Stimulated activated CD8-positive, alpha-beta memory T cell treated with anti-CD3 and anti-CD28 coated beads, Interleukin-4, amount 100 ng/mL, for 48 hours (primary cell): ENCODE measurements around the gene CATSPERZ.
A peak's percentile ranks its signal among the peaks of the same experiment; 100 is the strongest.
"Not testable (repeated sequence)": the region's sequence is repeated elsewhere in the genome, so short reads cannot be mapped to it uniquely, and the experiment has no call there.

Experiments used
- DNase-seq: peaks from one replicate; pipeline ENCODE4 v3.0.0-alpha.2; 2020

Gene CATSPERZ

DNA sequence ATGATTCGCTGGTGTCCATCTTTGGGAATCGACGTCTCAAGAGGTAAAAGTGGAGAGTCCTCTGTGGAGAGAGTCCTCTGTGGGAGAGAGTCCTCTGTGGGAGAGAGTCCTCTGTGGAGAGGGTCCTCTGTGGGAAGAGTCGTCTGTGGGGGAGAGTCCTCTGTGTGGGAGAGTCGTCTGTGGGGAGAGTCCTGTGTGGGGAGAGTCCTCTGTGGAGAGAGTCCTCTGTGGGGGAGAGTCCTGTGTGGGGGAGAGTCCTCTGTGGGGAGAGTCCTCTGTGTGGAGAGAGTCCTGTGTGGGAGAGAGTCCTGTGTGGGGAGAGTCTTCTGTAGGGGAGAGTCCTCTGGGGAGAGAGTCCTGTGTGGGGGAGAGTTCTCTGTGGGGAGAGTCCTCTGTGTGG lies 20.9 kb downstream of the CATSPERZ start:
- DNase-seq = no peak

DNA sequence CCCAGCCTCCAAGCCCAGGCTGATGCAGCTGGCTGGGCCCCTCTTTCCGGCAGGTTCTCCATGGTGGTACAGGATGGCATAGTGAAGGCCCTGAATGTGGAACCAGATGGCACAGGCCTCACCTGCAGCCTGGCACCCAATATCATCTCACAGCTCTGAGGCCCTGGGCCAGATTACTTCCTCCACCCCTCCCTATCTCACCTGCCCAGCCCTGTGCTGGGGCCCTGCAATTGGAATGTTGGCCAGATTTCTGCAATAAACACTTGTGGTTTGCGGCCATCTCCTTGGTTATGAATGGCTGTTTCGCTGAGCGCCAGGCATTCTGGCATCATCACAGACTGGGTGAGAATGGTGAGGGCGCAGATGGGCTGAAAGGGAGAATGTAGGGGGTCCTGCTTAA lies 21.4 kb downstream of the CATSPERZ start:
- no peak for DNase-seq

DNA sequence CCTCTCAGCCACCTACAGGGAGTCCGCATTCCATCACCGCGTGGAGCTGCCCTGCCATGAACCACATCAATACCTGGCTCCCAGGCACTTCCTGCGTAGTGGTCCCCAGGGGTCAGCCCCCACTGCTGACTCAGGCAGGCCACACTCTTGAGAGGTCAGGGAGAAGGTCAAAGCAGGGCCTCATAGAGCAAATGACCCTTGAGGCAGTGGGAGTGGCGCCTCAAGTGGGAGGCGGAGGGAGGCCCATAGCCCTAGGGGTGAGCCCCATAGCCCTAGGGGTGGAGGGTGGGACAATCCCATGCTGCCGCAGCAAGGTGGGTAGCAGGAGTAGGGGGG lies 22.7 kb downstream of the CATSPERZ start:
- no peak for DNase-seq

DNA sequence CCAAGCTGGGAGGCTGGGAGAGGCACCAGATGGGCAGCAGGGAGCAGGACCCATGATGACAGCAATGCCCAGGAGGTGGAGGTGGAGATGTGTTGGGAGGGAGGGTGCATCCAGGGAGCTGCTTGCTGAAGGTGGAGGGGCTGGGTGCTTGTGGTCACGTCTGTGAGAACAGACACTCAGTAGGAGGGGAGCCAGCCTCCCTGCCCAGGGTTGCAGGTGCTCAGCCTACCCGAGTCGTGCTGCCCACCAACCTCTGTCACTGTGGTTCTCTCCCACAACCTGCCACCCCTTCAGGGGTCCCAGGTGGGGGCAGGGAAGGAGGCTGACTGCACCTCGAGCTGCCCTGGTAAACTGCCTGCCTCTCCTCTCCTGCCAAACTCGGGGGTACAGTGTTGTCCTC lies 23.2 kb downstream of the CATSPERZ start:
- no peak for DNase-seq

DNA sequence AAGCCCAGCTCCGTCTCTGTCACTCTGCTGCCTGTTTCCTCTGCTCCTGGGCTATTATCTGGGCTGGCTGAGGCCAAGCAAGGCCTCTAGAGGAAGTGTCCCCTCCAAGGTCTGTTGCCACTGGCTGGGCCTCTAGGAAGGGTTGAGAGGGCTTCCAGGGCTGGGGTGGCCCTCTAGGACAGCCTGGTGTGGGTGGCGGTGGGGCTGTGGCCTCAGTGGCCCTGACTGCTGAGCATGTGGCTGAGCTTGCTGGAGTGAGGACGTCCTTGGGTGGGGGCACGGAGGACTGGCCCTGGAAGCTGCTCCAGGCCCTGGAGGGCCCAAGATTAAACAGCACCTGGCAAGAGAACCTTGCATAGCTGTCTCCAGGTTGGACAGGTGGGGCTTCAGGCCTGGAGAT lies 23.8 kb downstream of the CATSPERZ start:
- DNase-seq = not testable (repeated sequence)

DNA sequence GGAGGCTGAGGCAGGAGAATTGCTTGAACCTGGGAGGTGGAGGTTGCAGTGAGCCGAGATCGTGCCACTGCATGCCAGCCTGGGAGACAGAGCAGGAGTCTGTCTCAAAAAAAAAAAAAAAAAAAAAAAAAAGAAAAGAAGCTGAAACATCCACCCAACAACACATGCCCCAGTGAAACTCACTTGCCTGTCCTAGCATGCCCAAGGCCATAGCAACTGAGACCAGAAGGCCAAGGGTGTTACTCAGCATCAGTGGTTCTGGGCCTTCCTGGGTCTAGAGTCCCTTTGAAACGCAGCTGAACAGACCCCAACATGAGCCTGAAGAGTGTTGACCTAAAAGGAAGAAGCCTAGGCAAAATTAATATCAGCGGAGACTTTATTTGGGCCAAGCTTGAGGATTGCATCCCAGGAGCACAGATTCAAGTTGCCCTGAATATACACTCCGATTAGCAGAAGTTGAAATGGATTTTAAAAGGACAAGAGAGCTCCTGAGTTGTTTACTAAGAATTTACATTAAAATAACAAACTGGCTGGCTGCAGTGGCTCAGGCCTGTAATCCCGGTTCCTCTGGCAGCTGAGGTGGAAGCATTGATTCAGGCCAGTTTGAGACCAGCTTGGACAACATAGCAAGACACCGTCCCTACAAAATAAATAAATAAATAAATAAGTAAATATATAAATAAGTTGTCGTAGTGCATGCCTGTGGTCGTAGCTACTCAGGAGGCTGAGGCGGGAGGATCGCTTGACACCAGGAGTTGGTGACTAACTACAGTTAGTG lies 24.7 kb downstream of the CATSPERZ start:
- no peak for DNase-seq

DNA sequence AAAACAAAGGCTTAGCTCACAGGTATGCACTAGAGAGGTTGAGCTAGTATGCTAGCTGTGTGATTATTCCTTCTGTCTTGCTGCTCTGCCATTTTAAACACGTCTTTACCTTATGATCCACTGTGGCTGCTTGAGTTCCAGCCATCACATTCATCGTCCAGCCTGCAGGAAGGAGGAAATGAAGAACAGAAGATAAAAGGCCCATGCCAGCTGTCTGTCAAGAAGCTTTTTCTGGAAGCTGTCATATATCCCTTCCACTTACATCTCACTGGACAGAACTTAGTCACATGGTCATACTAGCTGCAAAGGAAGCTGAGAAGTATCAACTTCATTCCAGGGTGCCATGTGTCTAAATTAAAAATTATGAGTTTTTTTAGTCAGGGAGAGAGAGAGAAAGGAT lies 27.2 kb downstream of the CATSPERZ start:
- DNase-seq = no peak

DNA sequence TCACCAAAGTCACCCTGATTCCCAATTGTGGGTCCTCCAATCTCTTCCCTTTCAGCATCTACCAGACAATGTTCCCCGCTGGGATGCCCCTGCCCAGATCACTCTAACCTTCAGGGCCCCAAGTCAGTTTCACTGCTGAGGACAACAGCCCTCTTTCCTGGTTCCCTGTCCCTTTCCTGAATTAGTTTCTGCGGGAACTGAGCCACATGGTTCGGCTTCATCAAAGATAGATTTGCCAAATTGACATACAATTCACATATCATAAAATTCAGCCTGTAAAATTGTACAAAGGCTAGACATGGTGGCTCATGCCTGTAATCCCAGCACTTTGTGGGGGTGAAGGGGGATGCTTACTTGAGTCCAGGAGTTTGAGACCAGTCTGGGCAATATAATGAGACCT lies 27.8 kb downstream of the CATSPERZ start:
- no peak for DNase-seq

GRCh38 chr11:64330888-64331287 lies 30.7 kb downstream of the CATSPERZ start:
- no peak for DNase-seq

- peak; percentile 88 for DNase-seq
Observed at GRCh38 chr11:64331569-64332371, 31.6 kb downstream of the CATSPERZ start.

DNA sequence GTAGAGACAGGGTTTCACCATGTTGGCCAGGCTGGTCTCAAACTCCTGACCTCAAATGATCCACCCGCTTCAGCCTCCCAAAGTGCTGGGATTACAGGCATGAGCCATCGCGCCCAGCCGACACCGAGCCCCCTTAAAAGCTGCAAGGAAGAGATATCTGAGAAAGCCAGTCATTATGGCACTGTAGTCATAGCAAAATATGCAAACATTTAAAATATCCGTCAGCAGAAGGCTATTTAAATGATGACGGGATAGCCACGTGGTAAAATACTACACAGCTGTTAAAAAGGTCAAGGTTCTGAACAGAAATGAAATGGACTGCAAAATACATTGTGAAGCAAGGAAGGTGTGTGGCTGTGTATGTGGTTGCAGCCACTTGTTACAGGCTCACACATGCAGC lies 33.4 kb downstream of the CATSPERZ start:
- no peak for DNase-seq

GRCh38 chr11:64334764-64335735 lies 34.9 kb downstream of the CATSPERZ start:
- peak; percentile 76 for DNase-seq

DNA sequence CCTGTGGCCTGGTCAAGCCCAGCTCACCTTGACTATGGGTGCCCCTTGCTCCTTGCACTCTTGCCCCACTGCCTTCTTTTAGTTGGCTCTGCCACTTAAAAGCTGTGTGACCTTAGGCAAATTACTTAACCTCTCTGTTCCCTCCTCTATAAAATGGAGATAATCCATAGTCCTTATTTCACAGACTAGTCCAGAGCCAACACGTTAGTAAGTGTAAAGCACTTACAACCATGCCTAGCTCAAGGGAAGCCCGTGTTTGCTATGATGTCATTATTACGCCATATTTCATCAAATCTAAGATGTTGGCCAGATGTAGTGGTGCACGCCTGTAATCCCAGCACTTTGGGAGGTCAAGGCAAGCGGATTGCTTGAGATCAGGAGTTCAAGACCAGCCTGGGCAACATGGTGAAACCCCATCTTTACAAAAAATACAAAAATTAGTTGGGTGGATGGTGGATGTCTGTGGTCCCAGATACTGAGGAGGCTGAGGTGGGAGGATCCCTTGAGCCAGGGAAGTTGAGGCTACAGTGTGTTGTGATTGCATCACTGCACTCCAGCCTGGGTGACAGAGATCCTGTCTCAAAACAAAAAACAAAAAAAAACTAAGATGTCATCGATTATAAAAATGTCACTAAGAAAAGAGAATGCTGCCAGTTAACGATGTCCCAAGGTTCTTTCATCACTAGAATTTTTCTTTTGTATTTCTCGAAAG lies 37.5 kb downstream of the CATSPERZ start:
- DNase-seq = no peak

DNA sequence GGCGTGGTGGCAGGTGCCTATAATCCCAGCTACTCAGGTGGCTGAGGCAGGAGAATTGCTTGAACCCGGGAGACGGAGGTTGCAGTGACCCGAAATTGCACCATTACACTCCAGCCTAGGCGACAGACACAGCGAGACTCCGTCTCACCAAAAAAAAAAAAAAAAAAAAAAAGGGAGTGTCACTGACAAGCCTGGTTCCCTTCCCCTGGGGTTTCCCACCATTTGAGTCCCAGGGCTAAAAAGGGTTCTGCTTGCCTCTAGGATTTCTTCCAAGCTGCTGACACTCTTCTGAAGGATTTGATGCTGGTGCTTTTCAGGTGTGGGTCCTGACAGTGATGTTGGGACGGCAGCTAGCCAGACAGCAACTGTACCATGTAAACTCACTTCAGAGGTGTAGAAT lies 38.6 kb downstream of the CATSPERZ start:
- no peak for DNase-seq

GRCh38 chr11:64339286-64339685 lies 39.1 kb downstream of the CATSPERZ start:
- no peak for DNase-seq

DNA sequence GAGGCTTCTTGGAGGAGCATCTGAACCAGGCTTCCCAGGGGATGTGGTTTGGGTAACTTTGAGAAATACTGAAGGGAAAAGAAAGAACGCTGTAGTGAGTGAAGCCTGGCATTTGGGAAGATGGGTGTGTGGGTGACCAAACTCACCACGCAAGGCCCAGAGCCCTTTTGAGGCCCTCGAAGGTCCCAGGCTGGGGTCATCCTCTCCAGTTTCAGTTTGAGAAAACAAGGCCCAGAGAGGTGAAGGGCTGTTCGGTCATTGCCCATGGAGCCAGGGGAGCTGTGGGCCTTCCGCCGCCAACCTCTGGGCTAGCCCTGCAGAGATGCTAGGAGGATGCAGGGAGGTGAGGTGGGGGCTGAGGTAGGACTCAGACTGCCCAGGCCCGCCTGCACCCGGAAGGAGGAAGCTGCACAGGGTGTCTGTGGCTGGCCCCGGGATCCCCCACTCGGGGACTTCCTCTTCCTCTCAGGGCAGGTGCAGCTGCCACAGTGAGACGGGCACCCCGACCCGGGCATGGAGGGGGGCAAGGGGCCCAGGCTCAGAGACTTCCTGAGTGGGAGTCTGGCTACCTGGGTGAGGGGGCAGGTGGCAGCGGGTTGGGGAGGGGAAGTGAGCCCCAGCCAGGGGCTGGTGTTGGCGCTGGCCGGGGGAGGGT lies 39.7 kb downstream of the CATSPERZ start, which contains the start of gene CCDC88B:
TSS of gene CCDC88B (plus strand) at position 451 of the 655 bp plus-strand sequence. CDS start at position 514, 63 bp downstream.
- peak; percentile 86 for DNase-seq

- peak; percentile 96 for DNase-seq
Observed at GRCh38 chr11:64340671-64341335, 40.6 kb downstream of the CATSPERZ start.

DNA sequence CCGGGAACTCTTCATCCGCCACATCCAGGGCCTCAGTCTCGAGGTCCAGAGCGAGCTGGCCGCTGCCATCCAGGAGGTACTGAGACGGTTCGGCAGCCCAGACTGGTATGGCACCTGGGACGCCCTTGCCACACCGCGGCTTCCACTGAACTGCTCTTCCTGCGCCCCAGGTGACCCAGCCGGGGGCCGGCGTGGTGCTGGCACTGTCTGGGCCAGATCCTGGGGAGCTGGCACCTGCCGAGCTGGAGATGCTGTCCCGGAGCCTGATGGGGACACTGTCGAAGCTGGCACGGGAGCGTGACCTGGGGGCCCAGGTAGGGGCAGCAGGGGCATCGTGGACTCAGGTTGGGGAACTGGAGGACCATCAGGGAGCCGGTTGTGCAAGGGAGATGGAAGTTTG lies 41.3 kb downstream of the CATSPERZ start:
- DNase-seq = no peak

DNA sequence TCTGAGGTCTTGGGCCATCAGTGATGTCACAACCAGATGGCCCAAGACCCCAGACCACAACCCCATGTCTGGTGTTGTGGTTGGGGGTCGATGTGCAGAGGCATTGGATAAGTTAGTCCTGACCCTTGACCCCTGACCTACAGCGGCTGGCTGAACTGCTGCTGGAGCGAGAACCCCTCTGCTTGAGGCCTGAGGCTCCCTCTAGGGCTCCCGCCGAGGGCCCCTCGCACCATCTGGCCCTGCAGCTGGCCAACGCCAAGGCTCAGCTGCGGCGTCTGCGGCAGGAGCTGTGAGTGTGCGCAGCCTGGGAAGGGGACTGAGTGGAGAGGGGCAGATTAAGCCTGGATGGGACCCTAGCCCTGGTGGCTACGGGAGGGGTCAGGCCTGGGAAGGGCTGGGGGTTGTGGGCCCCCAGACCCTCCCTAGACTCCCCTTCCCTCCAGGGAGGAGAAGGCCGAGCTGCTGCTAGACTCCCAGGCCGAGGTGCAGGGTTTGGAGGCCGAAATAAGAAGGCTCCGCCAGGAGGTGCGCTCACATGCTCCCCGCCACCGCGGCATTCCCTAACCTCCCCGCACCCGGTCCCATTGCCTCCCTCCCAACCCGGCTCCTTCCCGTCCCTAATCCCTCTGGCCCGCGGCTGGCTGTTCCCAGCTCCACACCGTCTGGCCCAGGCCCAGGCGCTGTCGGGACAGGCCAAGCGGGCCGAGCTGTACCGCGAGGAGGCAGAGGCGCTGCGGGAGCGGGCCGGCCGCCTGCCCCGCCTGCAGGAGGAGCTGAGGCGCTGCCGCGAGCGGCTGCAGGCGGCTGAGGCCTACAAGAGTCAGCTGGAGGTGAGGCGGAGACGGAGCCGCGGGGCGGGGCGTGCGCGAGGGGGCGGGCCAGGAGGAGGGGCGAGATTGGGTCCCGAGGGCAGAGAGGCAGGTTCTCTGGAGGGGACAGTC lies 42.0 kb downstream of the CATSPERZ start:
- DNase-seq = peak; percentile 98
